Transverse colon (tissue), 4 donors: ENCODE measurements around the gene KCNT2. TPM values are rescaled to one million over a fixed set of nuclear protein-coding genes. Genes with fewer than 3 reads are reported as not detected.
"Not testable (repeated sequence)": the region's sequence is repeated elsewhere in the genome, so short reads cannot be mapped to it uniquely, and the experiment has no call there.

Experiments used
- DNase-seq: peaks from one replicate; pipeline ENCODE4 v3.0.0-alpha.2; 2019
- H3K27ac ChIP-seq, 4 donors: fragments of 200-600 bp; sonication (generic); 2 replicates each; pipeline ENCODE4 v1.5.1; 2016 to 2018; ENCODE audit warnings: inconsistent platforms in 4 of 4
- H3K27me3 ChIP-seq: fragments of 200-600 bp; sonication (generic); 2 replicates; pipeline ENCODE4 v1.5.1; 2017; ENCODE audit warnings: inconsistent platforms
- H3K36me3 ChIP-seq, 4 donors: fragments of 200-600 bp; sonication (generic); 2 replicates each; pipeline ENCODE4 v1.5.1; 2017 to 2019; ENCODE audit warnings: inconsistent platforms in 4 of 4
- H3K4me1 ChIP-seq, 4 donors: fragments of 200-600 bp; sonication (generic); 2 replicates each; pipeline ENCODE4 v1.5.1; 2017 to 2020; ENCODE audit warnings: inconsistent platforms in 4 of 4
- H3K4me3 ChIP-seq, 4 donors: fragments of 200-600 bp; sonication (generic); 1 replicate in 1 of 4; 2 replicates in 3 of 4; pipeline versions ENCODE4 v1.5.1 to v1.6.1; 2017 to 2019; ENCODE audit warnings: inconsistent platforms in 4 of 4
- H3K9me3 ChIP-seq, 2 donors: fragments of 200-600 bp; sonication (generic); 2 replicates each; pipeline ENCODE4 v1.5.1; 2017 to 2019; ENCODE audit warnings: inconsistent platforms in 2 of 2
- CTCF ChIP-seq, 5 experiments: fragments of 200-600 bp in 3 of 5; fragments of 450-650 bp in 2 of 5; sonication (generic) in 3 of 5; IDR thresholded peaks; 1 replicate in 2 of 5; 2 replicates in 3 of 5; pipeline ENCODE4 v1.5.1; 2016 to 2017; ENCODE audit warnings: antibody characterized with exemption in 5 of 5, inconsistent platforms in 3 of 5, mild to moderate bottlenecking in 2 of 5, moderate library complexity in 1 of 5
- EP300 ChIP-seq: sonication (generic); formaldehyde crosslinking; IDR thresholded peaks from one replicate; pipeline ENCODE4 v1.6.1; 2017; ENCODE audit warnings: antibody characterized with exemption, low read depth
- POLR2A ChIP-seq: fragments of 450-650 bp; IDR thresholded peaks from one replicate; pipeline ENCODE4 v1.6.1; 2016; ENCODE audit warnings: antibody characterized with exemption, mild to moderate bottlenecking, moderate library complexity
- POLR2AphosphoS5 ChIP-seq, 3 donors: sonication (generic); formaldehyde crosslinking; IDR thresholded peaks; one replicate each; pipeline ENCODE4 v1.6.1; 2016; ENCODE audit warnings: antibody characterized with exemption in 3 of 3
- WGBS, 2 donors: methylation state at CpG; one replicate each; pipeline ENCODE4 v1.1.5; 2018; ENCODE audit warnings: low coverage in 1 of 2; 5-methylcytosine and 5-hydroxymethylcytosine counted together
- in situ Hi-C, 4 donors: fragments of 200-750 bp; cut with MboI; loops; one replicate each; pipeline versions ENCODE4 v1.15.0 to v1.15.1; 2017; ENCODE audit warnings: low sequenced_read_pairs in 3 of 4, low pct_ligation_motif_present in 1 of 4, low pct_unique_long_range_greater_than_20kb in 1 of 4
- intact Hi-C: fragments of 100-400 bp; cut with DNase I; formaldehyde crosslinking; loops from one replicate; pipeline ENCODE4 v1.15.1; 2023; ENCODE audit warnings: low total_unique reads
- total RNA-seq, 4 donors: library from RNA; depleted of rRNA; stranded (reverse); fragments of >200 nt; gene quantifications; one replicate each; pipeline ENCODE4 v1.1.0, GENCODE V29; 2016

Gene KCNT2
- total RNA-seq, 4 donors from 2014 or later = 0.80 to 1.7 (median 0.96) TPM; not detected in 1

- intact Hi-C loops (no loop called here), in situ Hi-C loops (no loop called here)
- Histone ChIP-seq H3K27ac (no peak overlapping the region), H3K36me3 (no peaks in the 10 kb centered on the region), H3K27me3 (no peaks in the 10 kb centered on the region), H3K4me3 (no peak overlapping the region), H3K4me1 (no peaks in the 10 kb centered on the region), H3K9me3 (no peaks in the 10 kb centered on the region)
- TF ChIP-seq EP300 (no peak), POLR2A (no peak), CTCF (IDR thresholded peaks at IDR 0.05) (no peak), POLR2AphosphoS5 (IDR thresholded peaks at IDR 0.05) (no peak)
- DNase-seq = no peak
Observed at GRCh38 chr1:196277860-196278259, 330.4 kb downstream of the KCNT2 start.

GRCh38 chr1:196271212-196271947 is 336.9 kb downstream of the KCNT2 start:
- Histone ChIP-seq H3K27me3 (no peaks in the 10 kb centered on the region), H3K36me3 (no peaks in the 10 kb centered on the region), H3K9me3 (no peaks in the 10 kb centered on the region), H3K27ac (no peak overlapping the region), H3K4me1 (no peaks in the 10 kb centered on the region), H3K4me3 (no peak overlapping the region)
- WGBS, 2 donors = 60 to 70% methylated on average over 6 of the region's 6 CpGs
- intact Hi-C loops (no loop called here), in situ Hi-C loops (no loop called here)
- DNase-seq = no peak
- no peak for TF ChIP-seq CTCF (IDR thresholded peaks at IDR 0.05)
- TF ChIP-seq POLR2A = no peak
- TF ChIP-seq EP300 = no peak
- no peak for TF ChIP-seq POLR2AphosphoS5 (IDR thresholded peaks at IDR 0.05)

GRCh38 chr1:196263086-196263485 is 345.2 kb downstream of the KCNT2 start:
- in situ Hi-C loops, H3K9me3 ChIP-seq, H3K4me3 ChIP-seq, DNase-seq, H3K27ac ChIP-seq, H3K27me3 ChIP-seq, H3K4me1 ChIP-seq, intact Hi-C loops, H3K36me3 ChIP-seq: not testable (repeated sequence)
- 71 to 80% methylated on average over 3 to 4 of the region's 4 CpGs for WGBS, 2 donors

GRCh38 chr1:196260270-196260669 is 348.0 kb downstream of the KCNT2 start:
- in situ Hi-C loops (no loop called here), intact Hi-C loops (no loop called here)
- H3K27ac ChIP-seq = no peak overlapping the region
- H3K4me1 ChIP-seq = no peaks in the 10 kb centered on the region
- H3K9me3 ChIP-seq = no peaks in the 10 kb centered on the region
- no peaks in the 10 kb centered on the region for H3K36me3 ChIP-seq
- TF ChIP-seq EP300 (no peak), CTCF (IDR thresholded peaks at IDR 0.05) (no peak), POLR2AphosphoS5 (IDR thresholded peaks at IDR 0.05) (no peak), POLR2A (no peak)
- H3K27me3 ChIP-seq = no peaks in the 10 kb centered on the region
- no peak for DNase-seq
- H3K4me3 ChIP-seq = no peak overlapping the region

GRCh38 chr1:196259316-196259715 is 348.9 kb downstream of the KCNT2 start:
- H3K27ac ChIP-seq = no peak overlapping the region
- H3K4me3 ChIP-seq = no peak overlapping the region
- in situ Hi-C loops = no loop called here
- WGBS, 2 donors = 38 to 43% methylated on average over 2 of the region's 2 CpGs
- H3K4me1 ChIP-seq = no peaks in the 10 kb centered on the region
- intact Hi-C loops = no loop called here
- H3K36me3 ChIP-seq = no peaks in the 10 kb centered on the region
- no peaks in the 10 kb centered on the region for H3K9me3 ChIP-seq
- TF ChIP-seq POLR2AphosphoS5 (IDR thresholded peaks at IDR 0.05) (no peak), POLR2A (no peak), EP300 (no peak), CTCF (IDR thresholded peaks at IDR 0.05) (no peak)
- no peak for DNase-seq
- H3K27me3 ChIP-seq = no peaks in the 10 kb centered on the region
